Tibial nerve (tissue), 4 donors: ENCODE measurements around the gene LEMD2.

ENCODE experiments used
- CTCF ChIP-seq, 5 experiments: fragments of 200-600 bp in 3 of 5; fragments of 450-650 bp in 2 of 5; sonication (generic) in 3 of 5; IDR thresholded peaks; one replicate each; pipeline ENCODE4 v1.5.1; 2016 to 2019; ENCODE audit warnings: antibody characterized with exemption in 5 of 5, mild to moderate bottlenecking in 3 of 5, moderate library complexity in 2 of 5
- EP300 ChIP-seq, 2 donors: sonication (generic); formaldehyde crosslinking; IDR thresholded peaks; one replicate each; pipeline ENCODE4 v1.6.1; 2017; ENCODE audit warnings: antibody characterized with exemption in 2 of 2, mild to moderate bottlenecking in 1 of 2

GRCh38 chr6:33787346-33787953 lies 1.5 kb downstream of the LEMD2 start:
- TF ChIP-seq EP300 (IDR thresholded peaks at IDR 0.05): no peak
- no peak for TF ChIP-seq CTCF (IDR thresholded peaks at IDR 0.05)
